IMR-90 (cell line): ENCODE results near the gene CAP2. TPM values are rescaled to one million over a fixed set of nuclear protein-coding genes. Genes with fewer than 3 reads are reported as not detected.

Source experiments
- ATAC-seq: fragments of 200-7000 bp; cut with Tn5 transposase; 2 replicates; pipeline ENCODE4 v1.9.1; 2020; ENCODE audit warnings: low read depth, mild to moderate bottlenecking, moderate library complexity
- BruUV-seq: library from RNA; stranded (reverse); fragments of 400-500 nt; replicated peaks from 2 replicates; lab custom pipeline; 2021; lab: Mats Ljungman, UMichigan
- CTCF ChIA-PET: fragments of 300-600 bp; formaldehyde crosslinking; extraction: SDS; loops from one replicate; lab custom pipeline; 2021; ENCODE audit warnings: antibody characterized with exemption; lab: Yijun Ruan, JAX
- POLR2A ChIA-PET: fragments of 300-600 bp; sonication (Branson Sonifier 250); formaldehyde crosslinking; loops from one replicate; lab custom pipeline; 2022; ENCODE audit warnings: antibody characterized with exemption; ENCODE audit not compliant: unreplicated experiment; lab: Charles Lee
- DNase-seq: peaks from one replicate; pipeline ENCODE4 v3.0.0; 2013
- H2AFZ ChIP-seq: replicated peaks from 2 replicates; pipeline ENCODE3; 2013; ENCODE audit warnings: low read length, mild to moderate bottlenecking; ENCODE audit not compliant: poor library complexity
- H2AK5ac ChIP-seq: 2 replicates; pipeline ENCODE4 v1.6.1; 2013; ENCODE audit warnings: low read depth, low read length, inconsistent platforms
- H2AK9ac ChIP-seq: replicated peaks from 2 replicates; pipeline ENCODE3; 2013; ENCODE audit warnings: mild to moderate bottlenecking, low read depth, low read length, moderate library complexity; ENCODE audit not compliant: poor library complexity
- H2BK120ac ChIP-seq: 2 replicates; pipeline ENCODE4 v1.6.1; 2013; ENCODE audit warnings: low read depth, low read length, inconsistent platforms
- H2BK15ac ChIP-seq: 3 replicates; pipeline ENCODE4 v1.6.1; 2013; ENCODE audit warnings: low read depth, low read length, inconsistent platforms
- H2BK20ac ChIP-seq: 2 replicates; pipeline ENCODE4 v1.6.1; 2013; ENCODE audit warnings: low read depth, mild to moderate bottlenecking, inconsistent platforms, low read length, moderate library complexity
- H2BK5ac ChIP-seq: 2 replicates; pipeline ENCODE4 v1.6.1; 2013; ENCODE audit warnings: mild to moderate bottlenecking, low read depth, low read length, inconsistent platforms; ENCODE audit not compliant: poor library complexity, severe bottlenecking
- H3K14ac ChIP-seq: replicated peaks from 2 replicates; pipeline ENCODE4 v1.6.1; 2013; ENCODE audit warnings: low read depth, low read length, inconsistent platforms
- H3K18ac ChIP-seq: 2 replicates; pipeline ENCODE4 v1.6.1; 2013; ENCODE audit warnings: low read depth, low read length, control low read depth
- H3K23ac ChIP-seq: 2 replicates; pipeline ENCODE4 v1.6.1; 2013; ENCODE audit warnings: low read depth, low read length, inconsistent platforms
- H3K27ac ChIP-seq: 2 replicates; pipeline ENCODE4 v1.5.1; 2013; ENCODE audit warnings: mild to moderate bottlenecking, control low read depth, low read length; ENCODE audit not compliant: insufficient read depth
- H3K27me3 ChIP-seq: 2 replicates; pipeline ENCODE4 v1.6.1; 2013; ENCODE audit warnings: low read length; ENCODE audit not compliant: control insufficient read depth, insufficient read depth
- H3K36me3 ChIP-seq: 2 replicates; pipeline ENCODE4 v1.6.1; 2013; ENCODE audit warnings: low read length, mixed read lengths; ENCODE audit not compliant: control insufficient read depth, insufficient read depth
- H3K4ac ChIP-seq: 2 replicates; pipeline ENCODE4 v1.6.1; 2013; ENCODE audit warnings: low read depth, low read length, inconsistent platforms
- H3K4me1 ChIP-seq: 2 replicates; pipeline ENCODE4 v1.6.1; 2013; ENCODE audit warnings: low read length, mixed read lengths; ENCODE audit not compliant: control insufficient read depth, insufficient read depth
- H3K4me2 ChIP-seq: 2 replicates; pipeline ENCODE4 v1.6.1; 2013; ENCODE audit warnings: low read depth, mild to moderate bottlenecking, control low read depth, low read length, moderate library complexity
- H3K4me3 ChIP-seq: 2 replicates; pipeline ENCODE4 v1.5.1; 2013; ENCODE audit warnings: low read depth, mild to moderate bottlenecking, control low read depth, low read length, moderate library complexity; ENCODE audit not compliant: insufficient read depth
- H3K56ac ChIP-seq: 2 replicates; pipeline ENCODE4 v1.6.1; 2013; ENCODE audit warnings: low read length, inconsistent platforms; ENCODE audit not compliant: insufficient read depth; ENCODE audit errors: extremely low read depth
- H3K79me1 ChIP-seq, 2 experiments: 2 replicates each; pipeline ENCODE4 v1.6.1; 2013; ENCODE audit warnings: low read length in 2 of 2, inconsistent platforms in 1 of 2, low read depth in 1 of 2
- H3K9ac ChIP-seq: 2 replicates; pipeline ENCODE4 v1.6.1; 2013; ENCODE audit warnings: low read depth, low read length, control low read depth
- H3K9me1 ChIP-seq: 2 replicates; pipeline ENCODE4 v1.6.1; 2013; ENCODE audit warnings: low read length, inconsistent platforms; ENCODE audit not compliant: insufficient read depth
- H3K9me3 ChIP-seq: 2 replicates; pipeline ENCODE4 v1.6.1; 2013; ENCODE audit warnings: low read length; ENCODE audit not compliant: control insufficient read depth, insufficient read depth
- H4K20me1 ChIP-seq: 2 replicates; pipeline ENCODE4 v1.6.1; 2013; ENCODE audit warnings: low read length, inconsistent platforms; ENCODE audit not compliant: insufficient read depth
- H4K5ac ChIP-seq: 2 replicates; pipeline ENCODE4 v1.6.1; 2013; ENCODE audit warnings: mild to moderate bottlenecking, low read depth, low read length, control low read depth
- H4K8ac ChIP-seq, 2 experiments: 2 replicates each; pipeline ENCODE4 v1.6.1; 2013; ENCODE audit warnings: low read depth in 2 of 2, low read length in 2 of 2, control low read depth in 1 of 2, inconsistent platforms in 1 of 2
- H4K91ac ChIP-seq: 2 replicates; pipeline ENCODE4 v1.6.1; 2013; ENCODE audit warnings: low read depth, low read length, inconsistent platforms; ENCODE audit not compliant: insufficient read depth
- CEBPB ChIP-seq: IDR thresholded peaks from 2 replicates; pipeline ENCODE4 v1.6.1; 2012; ENCODE audit warnings: low read depth, low read length, improper control_type of control experiment
- MAFK ChIP-seq: IDR thresholded peaks from 2 replicates; pipeline ENCODE4 v1.6.1; 2012; ENCODE audit warnings: low read depth, low read length, improper control_type of control experiment
- MAZ ChIP-seq: IDR thresholded peaks from 2 replicates; pipeline ENCODE4 v1.6.1; 2012; ENCODE audit warnings: low read depth, mild to moderate bottlenecking, low read length, improper control_type of control experiment, moderate library complexity, borderline replicate concordance
- POLR2A ChIP-seq: IDR thresholded peaks from 2 replicates; pipeline ENCODE4 v1.6.1; 2012; ENCODE audit warnings: mild to moderate bottlenecking, low read depth, low read length
- RAD21 ChIP-seq: IDR thresholded peaks from 2 replicates; pipeline ENCODE4 v1.6.1; 2012; ENCODE audit warnings: low read length, improper control_type of control experiment
- SMC3 ChIP-seq: fragments of 150-350 bp; IDR thresholded peaks from 2 replicates; pipeline ENCODE4 v1.6.1; 2016; ENCODE audit warnings: low read depth, mild to moderate bottlenecking, antibody characterized with exemption, low read length, moderate library complexity
- WGBS, 2 experiments: methylation state at CpG; one replicate each; pipeline versions ENCODE4 v1.1.5 to v1.1.7; 2013; ENCODE audit warnings: missing lambda C conversion rate in 2 of 2; ENCODE audit not compliant: insufficient read length in 1 of 2; ENCODE audit errors: extremely low coverage in 2 of 2; 5-methylcytosine and 5-hydroxymethylcytosine counted together
- dilution Hi-C: fragments of 300-500 bp; cut with HindIII; formaldehyde crosslinking; loops from one replicate; pipeline ENCODE4 v1.14.3; 2018; ENCODE audit warnings: low sequenced_read_pairs; ENCODE audit not compliant: unreplicated experiment
- in situ Hi-C: fragments of 300-500 bp; cut with MboI; formaldehyde crosslinking; loops from 3 replicates; pipeline ENCODE4 v1.14.3; 2019; ENCODE audit warnings: low sequenced_read_pairs, inconsistent platforms, mixed read lengths
- intact Hi-C: fragments of 100-400 bp; cut with micrococcal nuclease; formaldehyde crosslinking; loops from 2 replicates; pipeline ENCODE4 v1.10.0; 2022
- polyA plus RNA-seq, 3 experiments: library from polyadenylated mRNA; depleted of rRNA; stranded (reverse); fragments of >200 nt; gene quantifications; 2 replicates each; pipeline ENCODE4 v1.2.3, GENCODE V29; 2012; ENCODE audit warnings: low replicate concordance in 1 of 3
- total RNA-seq: library from RNA; depleted of rRNA; stranded (reverse); fragments of >200 nt; gene quantifications from 2 replicates; pipeline ENCODE4 v1.2.3, GENCODE V29; 2012
- TF ChIP-seq, protein P1 (sequence below): conservative IDR thresholded peaks from 2 replicates; pipeline ENCODE4 v1.5.1; 2012; ENCODE audit warnings: mild to moderate bottlenecking, low read depth, low read length, improper control_type of control experiment
- TF ChIP-seq, protein P2 (sequence below): fragments of 150-350 bp; IDR thresholded peaks from 2 replicates; pipeline ENCODE4 v1.6.1; 2017; ENCODE audit warnings: mild to moderate bottlenecking, antibody characterized with exemption, low read length, low read depth

Gene CAP2
- total and polyA plus RNA-seq, 2 of the 4 experiments (the other 2 are of a cell fraction): 14.5 to 27.5 TPM

DNA sequence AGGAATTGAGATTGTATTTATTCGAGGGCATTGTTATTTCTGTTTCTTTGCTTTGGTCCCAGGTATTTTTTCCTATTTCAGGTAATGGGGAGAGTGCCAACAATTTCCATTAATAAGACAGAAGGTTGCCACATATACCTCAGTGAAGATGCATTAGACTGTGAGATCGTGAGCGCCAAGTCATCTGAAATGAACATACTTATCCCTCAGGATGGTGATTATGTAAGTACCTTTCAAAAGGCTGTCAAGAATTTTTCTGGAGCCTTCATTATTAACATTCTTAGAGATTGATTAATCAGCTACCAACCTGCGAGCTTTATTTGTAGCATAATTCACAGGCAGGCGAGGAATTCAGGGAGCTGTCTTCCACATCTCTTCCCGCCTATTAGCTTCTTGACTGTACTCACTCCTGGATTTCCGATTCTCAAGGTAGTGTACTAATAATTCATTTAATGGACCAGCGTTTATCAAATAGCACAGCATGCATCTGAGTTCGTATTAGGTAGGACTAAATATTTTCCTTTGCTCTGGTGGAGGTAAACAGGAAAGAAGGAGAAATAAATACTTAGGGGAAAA lies 158.1 kb downstream of the CAP2 start:
- H2BK5ac ChIP-seq: no peak overlapping the region
- H2BK20ac ChIP-seq: no peak overlapping the region
- no peak overlapping the region for H3K18ac ChIP-seq
- no peak overlapping the region for H2AK9ac ChIP-seq
- H3K56ac ChIP-seq: no peak overlapping the region
- no peak overlapping the region for H2AK5ac ChIP-seq
- no peaks in the 10 kb centered on the region for H3K9me1 ChIP-seq
- ChIA-PET POLR2A (no interaction called here), CTCF (interaction anchor here (0.5 to 0.6 kb wide), 2 partner anchors 281 to 586 kb away, joined by 3 read pairs; no protein-coding TSS in a partner anchor)
- no peak overlapping the region for H3K4me2 ChIP-seq
- ATAC-seq (no peak), DNase-seq (no peak)
- no CpG with 5 or more reads among the region's 9 CpGs for WGBS, 2 experiments
- H3K27me3 ChIP-seq: no peaks in the 10 kb centered on the region
- in situ Hi-C loops (no loop called here), intact Hi-C loops (no loop called here), dilution Hi-C loops (no loop called here)
- H3K4me3 ChIP-seq: no peak overlapping the region
- H2BK120ac ChIP-seq: no peak overlapping the region
- no peaks in the 10 kb centered on the region for H4K20me1 ChIP-seq
- TF ChIP-seq POLR2A (no peak), MAFK (no peak), MAZ (no peak), CEBPB (no peak), RAD21 (no peak), SMC3 (no peak)
- TF ChIP-seq, protein P1, sequence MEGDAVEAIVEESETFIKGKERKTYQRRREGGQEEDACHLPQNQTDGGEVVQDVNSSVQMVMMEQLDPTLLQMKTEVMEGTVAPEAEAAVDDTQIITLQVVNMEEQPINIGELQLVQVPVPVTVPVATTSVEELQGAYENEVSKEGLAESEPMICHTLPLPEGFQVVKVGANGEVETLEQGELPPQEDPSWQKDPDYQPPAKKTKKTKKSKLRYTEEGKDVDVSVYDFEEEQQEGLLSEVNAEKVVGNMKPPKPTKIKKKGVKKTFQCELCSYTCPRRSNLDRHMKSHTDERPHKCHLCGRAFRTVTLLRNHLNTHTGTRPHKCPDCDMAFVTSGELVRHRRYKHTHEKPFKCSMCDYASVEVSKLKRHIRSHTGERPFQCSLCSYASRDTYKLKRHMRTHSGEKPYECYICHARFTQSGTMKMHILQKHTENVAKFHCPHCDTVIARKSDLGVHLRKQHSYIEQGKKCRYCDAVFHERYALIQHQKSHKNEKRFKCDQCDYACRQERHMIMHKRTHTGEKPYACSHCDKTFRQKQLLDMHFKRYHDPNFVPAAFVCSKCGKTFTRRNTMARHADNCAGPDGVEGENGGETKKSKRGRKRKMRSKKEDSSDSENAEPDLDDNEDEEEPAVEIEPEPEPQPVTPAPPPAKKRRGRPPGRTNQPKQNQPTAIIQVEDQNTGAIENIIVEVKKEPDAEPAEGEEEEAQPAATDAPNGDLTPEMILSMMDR: no peak
- TF ChIP-seq, protein P2, sequence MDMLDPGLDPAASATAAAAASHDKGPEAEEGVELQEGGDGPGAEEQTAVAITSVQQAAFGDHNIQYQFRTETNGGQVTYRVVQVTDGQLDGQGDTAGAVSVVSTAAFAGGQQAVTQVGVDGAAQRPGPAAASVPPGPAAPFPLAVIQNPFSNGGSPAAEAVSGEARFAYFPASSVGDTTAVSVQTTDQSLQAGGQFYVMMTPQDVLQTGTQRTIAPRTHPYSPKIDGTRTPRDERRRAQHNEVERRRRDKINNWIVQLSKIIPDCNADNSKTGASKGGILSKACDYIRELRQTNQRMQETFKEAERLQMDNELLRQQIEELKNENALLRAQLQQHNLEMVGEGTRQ: no peak
- H3K9me3 ChIP-seq: no peaks in the 10 kb centered on the region
- H3K4me1 ChIP-seq: no peaks in the 10 kb centered on the region
- no peak overlapping the region for H4K8ac ChIP-seq
- H4K91ac ChIP-seq: no peak overlapping the region
- no peaks in the 10 kb centered on the region for H3K79me1 ChIP-seq
- BruUV-seq: no TSS peak
- H3K9ac ChIP-seq: no peak overlapping the region
- H3K27ac ChIP-seq: no peak overlapping the region
- H3K14ac ChIP-seq: no peak overlapping the region
- H3K4ac ChIP-seq: no peak overlapping the region
- no peak overlapping the region for H3K23ac ChIP-seq
- peaks cover 17% of the 10 kb centered on the region for H3K36me3 ChIP-seq
- no peak overlapping the region for H2BK15ac ChIP-seq
- H4K5ac ChIP-seq: no peak overlapping the region
- no peak overlapping the region for H2AFZ ChIP-seq
